Type B pancreatic cell (in vitro differentiated cells): Measurements from ENCODE around the gene WIPF1. TPM values are rescaled to one million over a fixed set of nuclear protein-coding genes. Genes with fewer than 3 reads are reported as not detected.

ENCODE experiments used
- DNase-seq: peaks from one replicate; pipeline ENCODE4 v3.0.0; 2021; ENCODE audit warnings: mixed read lengths; ENCODE audit not compliant: unreplicated experiment; ENCODE audit errors: extremely low spot score
- H3K27ac Mint-ChIP-seq: 2 replicates; pipeline ENCODE4 v1.8.0; 2021; ENCODE audit warnings: mild to moderate bottlenecking, mixed read lengths
- H3K27me3 Mint-ChIP-seq: 2 replicates; pipeline ENCODE4 v1.8.0; 2021; ENCODE audit warnings: mixed read lengths
- H3K36me3 Mint-ChIP-seq: 2 replicates; pipeline ENCODE4 v1.8.0; 2021; ENCODE audit warnings: mixed read lengths
- H3K4me1 Mint-ChIP-seq: one replicate; pipeline ENCODE4 v1.8.0; 2021; ENCODE audit warnings: mixed read lengths; ENCODE audit not compliant: unreplicated experiment
- H3K4me3 Mint-ChIP-seq: 2 replicates; pipeline ENCODE4 v1.8.0; 2021; ENCODE audit warnings: mild to moderate bottlenecking, mixed read lengths
- H3K9me3 Mint-ChIP-seq: 2 replicates; pipeline ENCODE4 v1.8.0; 2021; ENCODE audit warnings: mixed read lengths
- total RNA-seq: library from RNA; stranded (reverse); gene quantifications from 2 replicates; pipeline ENCODE4 v1.2.1, GENCODE V29; 2021; ENCODE audit warnings: low replicate concordance
- TF ChIP-seq, protein P1 (sequence below): fragments of 200-600 bp; sonication (generic); conservative IDR thresholded peaks from 2 replicates; pipeline ENCODE4 v1.5.0; 2021; ENCODE audit warnings: antibody characterized with exemption, mild to moderate bottlenecking

Gene WIPF1
- total RNA-seq, 1 donor from 2014 or later: 19.2 TPM

GRCh38 chr2:174632841-174633622, 35.4 kb upstream of the WIPF1 start:
- TF ChIP-seq, protein P1, sequence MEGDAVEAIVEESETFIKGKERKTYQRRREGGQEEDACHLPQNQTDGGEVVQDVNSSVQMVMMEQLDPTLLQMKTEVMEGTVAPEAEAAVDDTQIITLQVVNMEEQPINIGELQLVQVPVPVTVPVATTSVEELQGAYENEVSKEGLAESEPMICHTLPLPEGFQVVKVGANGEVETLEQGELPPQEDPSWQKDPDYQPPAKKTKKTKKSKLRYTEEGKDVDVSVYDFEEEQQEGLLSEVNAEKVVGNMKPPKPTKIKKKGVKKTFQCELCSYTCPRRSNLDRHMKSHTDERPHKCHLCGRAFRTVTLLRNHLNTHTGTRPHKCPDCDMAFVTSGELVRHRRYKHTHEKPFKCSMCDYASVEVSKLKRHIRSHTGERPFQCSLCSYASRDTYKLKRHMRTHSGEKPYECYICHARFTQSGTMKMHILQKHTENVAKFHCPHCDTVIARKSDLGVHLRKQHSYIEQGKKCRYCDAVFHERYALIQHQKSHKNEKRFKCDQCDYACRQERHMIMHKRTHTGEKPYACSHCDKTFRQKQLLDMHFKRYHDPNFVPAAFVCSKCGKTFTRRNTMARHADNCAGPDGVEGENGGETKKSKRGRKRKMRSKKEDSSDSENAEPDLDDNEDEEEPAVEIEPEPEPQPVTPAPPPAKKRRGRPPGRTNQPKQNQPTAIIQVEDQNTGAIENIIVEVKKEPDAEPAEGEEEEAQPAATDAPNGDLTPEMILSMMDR: no peak
- no peak for DNase-seq
- H3K4me3 Mint-ChIP-seq: no peak overlapping the region
- peak overlapping the region; percentile 2 for H3K27ac Mint-ChIP-seq
- H3K36me3 Mint-ChIP-seq: no peaks in the 10 kb centered on the region
- H3K27me3 Mint-ChIP-seq: no peaks in the 10 kb centered on the region
- peaks cover 18% of the 10 kb centered on the region for H3K4me1 Mint-ChIP-seq
- no peaks in the 10 kb centered on the region for H3K9me3 Mint-ChIP-seq

DNA sequence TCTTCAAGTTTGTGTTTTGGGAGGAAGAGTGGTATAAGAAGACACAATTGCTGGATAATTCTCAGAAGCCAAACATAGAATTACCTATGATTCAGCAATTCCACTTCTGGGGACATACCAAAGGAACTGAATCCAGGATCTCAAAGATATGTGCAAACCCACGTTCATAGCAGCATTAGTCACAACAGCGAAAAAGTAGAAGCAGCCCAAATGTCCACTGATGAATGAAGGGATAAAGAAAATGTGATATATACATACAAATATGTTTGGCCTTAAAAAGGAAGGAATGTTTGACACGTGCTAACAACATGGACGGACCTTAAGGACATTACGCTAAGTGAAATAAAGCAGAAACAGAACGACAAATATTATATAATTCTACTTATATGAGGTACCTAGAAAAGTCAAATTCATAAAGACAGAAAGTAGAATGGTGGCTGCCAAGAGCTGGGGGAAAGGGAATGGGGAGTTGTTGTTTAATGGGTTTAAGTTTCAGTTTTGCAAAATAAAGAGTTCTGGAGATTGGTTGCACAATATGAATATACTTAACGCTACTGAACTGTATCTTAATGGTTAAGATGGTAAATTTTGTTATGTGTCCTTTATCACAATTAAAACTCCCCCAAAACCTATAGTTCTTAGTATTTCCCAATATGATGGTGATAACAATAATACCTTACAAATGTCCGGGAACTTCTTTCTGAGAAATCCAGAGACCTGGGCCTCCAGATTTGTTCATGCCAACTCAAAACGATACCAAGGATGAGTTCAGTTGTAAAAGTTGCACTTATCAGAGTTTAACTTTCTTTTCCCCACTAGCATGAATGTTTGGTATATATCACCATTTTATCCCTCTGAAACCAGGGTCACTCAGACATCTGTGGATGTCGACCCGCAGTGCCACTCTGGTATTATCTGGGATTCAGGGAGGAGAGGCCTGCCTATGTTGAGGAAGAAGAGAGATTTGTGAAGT, 33.7 kb upstream of the WIPF1 start:
- no peaks in the 10 kb centered on the region for H3K27me3 Mint-ChIP-seq
- peaks cover 3% of the 10 kb centered on the region for H3K36me3 Mint-ChIP-seq
- no peak for DNase-seq
- no peaks in the 10 kb centered on the region for H3K9me3 Mint-ChIP-seq
- no peak overlapping the region for H3K27ac Mint-ChIP-seq
- peaks cover 18% of the 10 kb centered on the region for H3K4me1 Mint-ChIP-seq
- TF ChIP-seq, protein P1: no peak
- H3K4me3 Mint-ChIP-seq: no peak overlapping the region

DNA sequence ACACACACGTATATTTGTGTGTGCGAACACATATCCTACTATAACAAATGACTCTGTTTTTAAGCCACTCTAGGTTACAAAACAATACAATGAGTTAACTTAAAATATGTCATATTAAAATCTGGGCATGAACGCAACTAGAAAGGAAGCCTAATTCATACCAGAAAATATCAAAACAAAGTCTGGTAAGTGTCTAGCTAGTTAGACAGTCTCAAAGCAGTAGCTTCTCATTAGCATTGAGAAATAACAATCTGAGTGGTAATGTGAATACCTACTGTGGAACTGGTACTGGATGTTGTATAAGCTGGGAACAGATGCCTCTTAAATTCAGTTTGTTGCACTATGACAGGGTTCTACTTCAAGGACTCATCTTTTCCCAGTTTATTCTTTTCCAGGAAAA, 32.5 kb upstream of the WIPF1 start:
- Mint-ChIP-seq H3K4me1 (peaks cover 18% of the 10 kb centered on the region), H3K36me3 (peaks cover 3% of the 10 kb centered on the region), H3K27me3 (no peaks in the 10 kb centered on the region), H3K9me3 (no peaks in the 10 kb centered on the region), H3K27ac (no peak overlapping the region), H3K4me3 (no peak overlapping the region)
- DNase-seq: no peak
- TF ChIP-seq, protein P1: no peak

DNA sequence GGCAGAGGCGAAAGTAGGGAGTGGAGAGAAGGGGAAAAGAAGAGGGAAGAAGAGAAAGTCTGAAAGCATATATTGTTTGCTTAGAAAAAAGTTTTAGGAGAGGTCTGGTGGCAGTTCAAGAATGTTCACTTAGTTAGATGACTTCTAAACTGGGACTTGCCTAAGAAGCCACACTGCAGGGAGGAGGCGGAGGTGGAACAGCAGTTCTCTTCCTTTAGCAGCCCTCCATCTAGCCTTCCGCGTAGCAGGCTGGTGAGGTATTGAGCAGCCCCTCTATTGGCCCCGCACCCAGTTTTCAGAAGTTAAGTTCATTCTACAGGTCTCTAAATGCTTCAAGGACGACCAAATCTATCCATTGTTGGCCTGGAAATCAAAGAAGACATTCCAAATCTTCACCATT, 31.9 kb upstream of the WIPF1 start:
- H3K4me3 Mint-ChIP-seq: no peak overlapping the region
- H3K9me3 Mint-ChIP-seq: no peaks in the 10 kb centered on the region
- no peak overlapping the region for H3K27ac Mint-ChIP-seq
- DNase-seq: no peak
- peaks cover 3% of the 10 kb centered on the region for H3K36me3 Mint-ChIP-seq
- H3K27me3 Mint-ChIP-seq: no peaks in the 10 kb centered on the region
- TF ChIP-seq, protein P1: no peak
- H3K4me1 Mint-ChIP-seq: peaks cover 17% of the 10 kb centered on the region

DNA sequence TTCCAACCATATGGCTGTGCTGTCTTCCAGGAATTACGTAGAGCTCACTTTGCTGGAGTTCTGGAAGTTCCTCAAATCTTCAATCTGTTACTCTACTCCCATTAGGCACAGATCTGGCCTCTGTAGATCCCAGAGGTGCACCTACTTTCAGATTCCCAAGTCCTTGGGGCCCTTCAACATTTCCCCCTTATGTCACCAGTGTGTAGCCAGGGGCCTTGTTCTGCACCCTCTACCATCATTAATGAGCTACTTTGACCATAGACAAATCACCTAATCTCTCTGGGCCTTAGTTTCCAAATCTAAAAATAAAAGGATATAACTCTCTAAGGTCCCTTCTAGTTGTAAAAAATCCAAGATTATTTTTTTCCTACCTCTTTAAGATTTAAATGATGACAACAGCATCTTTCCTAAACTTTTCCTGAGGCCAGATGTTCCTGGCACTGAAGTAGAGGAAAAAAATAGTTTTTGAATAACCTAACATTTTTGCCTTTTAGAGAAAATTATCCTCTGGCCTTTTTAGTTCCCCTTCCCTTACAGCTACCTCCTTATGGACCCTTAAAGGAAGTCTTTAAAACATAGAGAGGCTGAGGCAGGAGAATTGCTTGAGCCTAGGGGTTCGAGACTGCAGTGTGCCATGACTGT, 31.0 kb upstream of the WIPF1 start:
- H3K36me3 Mint-ChIP-seq: peaks cover 3% of the 10 kb centered on the region
- H3K4me1 Mint-ChIP-seq: peaks cover 18% of the 10 kb centered on the region
- H3K27ac Mint-ChIP-seq: no peak overlapping the region
- no peaks in the 10 kb centered on the region for H3K9me3 Mint-ChIP-seq
- no peak for DNase-seq
- TF ChIP-seq, protein P1: no peak
- H3K27me3 Mint-ChIP-seq: no peaks in the 10 kb centered on the region
- H3K4me3 Mint-ChIP-seq: no peak overlapping the region
